ENCODE measurements around the gene RPS6KA5.
A peak's percentile ranks its signal among the peaks of the same experiment; 100 is the strongest.

The RPS6KA5 gene

DNA sequence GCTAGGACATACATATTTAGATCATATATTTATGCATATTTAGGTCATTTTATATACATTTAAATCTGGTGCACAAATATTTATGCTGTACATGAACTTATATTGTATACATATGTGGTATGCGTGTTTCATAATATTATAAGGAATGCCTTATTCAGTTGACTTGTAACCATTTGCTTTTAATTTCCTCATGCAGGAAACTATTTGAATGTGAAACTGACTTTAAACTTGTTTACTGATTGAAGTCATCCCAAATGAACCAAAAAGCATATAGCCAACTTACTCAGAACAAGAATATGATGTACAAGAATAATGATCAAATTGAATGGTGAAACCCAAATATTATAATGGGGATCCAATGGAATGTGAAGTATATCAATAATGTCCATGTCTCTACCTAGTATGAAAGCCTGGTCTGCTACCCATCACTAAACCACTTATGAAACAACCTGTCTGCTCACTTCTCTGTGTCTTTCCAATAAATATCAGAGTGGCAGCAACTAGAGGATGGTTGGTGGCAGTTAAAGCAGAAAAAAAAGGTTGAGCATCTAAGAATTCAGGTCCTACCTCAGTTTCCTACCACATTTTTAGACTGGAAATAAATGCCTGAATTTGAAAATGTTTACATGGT lies 38.3 kb downstream of the RPS6KA5 start:
- DNase-seq, result no peak

DNA sequence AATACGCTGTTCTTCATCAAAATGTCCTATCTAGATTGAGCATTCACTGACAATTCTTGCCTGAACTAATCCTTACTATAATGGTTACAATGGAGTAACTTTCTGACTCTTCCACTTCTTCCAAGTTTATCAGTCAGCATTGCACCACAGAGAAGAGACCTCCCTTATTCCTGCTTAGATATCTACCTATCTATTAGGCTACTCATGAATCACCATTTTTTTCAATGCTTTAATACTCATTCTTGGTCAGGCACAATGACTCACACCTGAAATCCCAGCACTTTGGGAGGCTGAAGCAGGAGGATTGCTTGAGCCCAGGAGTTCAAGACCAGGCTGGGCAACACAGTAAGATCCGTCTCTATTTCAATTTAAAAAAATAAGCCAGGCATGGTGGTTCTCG lies 39.3 kb downstream of the RPS6KA5 start:
- DNase-seq, result no peak

DNA sequence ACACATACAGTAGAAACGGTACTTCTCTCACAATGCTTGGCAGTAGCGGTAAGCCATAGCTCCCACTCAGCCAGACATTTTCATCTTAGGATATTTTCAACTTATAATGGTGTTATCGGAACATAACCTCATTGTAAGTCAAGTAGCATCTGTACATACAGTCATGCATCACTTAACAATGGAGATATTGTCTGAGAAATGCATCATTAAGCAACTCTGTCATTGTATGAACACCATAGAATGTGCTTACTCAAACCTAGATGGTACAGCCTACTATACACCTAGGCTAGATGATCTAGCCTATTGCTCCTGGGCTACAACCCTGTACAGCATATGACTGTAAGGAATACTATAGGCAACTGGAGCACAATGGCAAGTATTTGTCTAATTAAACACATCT lies 40.8 kb downstream of the RPS6KA5 start:
- DNase-seq, result no peak

DNA sequence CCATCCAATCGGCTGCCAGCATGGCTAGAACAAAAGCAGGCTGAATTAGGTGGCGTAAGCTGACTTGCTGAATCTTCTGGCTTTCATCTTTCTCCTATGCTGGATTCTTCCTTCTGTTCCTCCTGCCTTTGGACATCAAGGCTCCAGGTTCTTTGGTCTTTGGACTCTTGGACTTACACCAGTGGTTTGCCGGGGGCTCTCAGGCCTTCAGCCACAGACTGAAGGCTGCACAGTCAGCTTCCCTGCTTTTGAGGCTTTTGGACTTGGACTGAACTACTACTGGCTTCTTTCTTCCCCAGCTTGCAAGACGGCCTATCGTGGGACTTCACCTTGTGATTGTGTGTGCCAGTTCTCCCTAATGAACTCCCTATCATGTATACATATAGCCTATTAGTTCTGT lies 42.0 kb downstream of the RPS6KA5 start:
- DNase-seq, result no peak

DNA sequence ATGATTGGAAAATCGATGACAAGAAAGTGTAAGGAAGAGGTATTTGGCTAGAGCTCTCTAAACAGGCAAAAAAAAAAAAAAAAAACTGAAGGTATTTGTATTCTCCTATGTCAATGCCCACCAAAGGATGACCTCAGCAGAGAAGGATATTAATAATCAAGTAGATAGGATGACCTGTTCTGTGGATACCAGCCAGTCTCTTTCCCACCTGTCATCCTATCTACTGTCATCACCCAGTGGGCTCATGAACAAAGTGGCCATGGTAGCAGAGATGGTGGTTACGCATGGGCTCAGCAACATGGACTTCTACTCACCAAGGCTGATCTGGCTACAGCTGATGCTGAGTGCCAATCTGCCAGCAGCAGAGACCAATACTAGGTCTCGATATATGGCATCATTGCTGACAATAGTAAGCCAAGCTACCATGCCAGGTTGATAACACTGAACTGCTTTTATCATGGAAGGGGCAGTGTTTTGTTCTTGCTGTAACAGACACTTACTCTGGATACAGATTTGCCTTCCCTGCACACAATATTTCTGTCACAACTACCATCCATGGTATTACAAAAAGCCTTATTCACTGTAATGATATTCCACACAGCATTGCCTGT lies 43.5 kb downstream of the RPS6KA5 start:
- DNase-seq, result no peak

- no peak for DNase-seq
These were observed 45.0 kb downstream of the RPS6KA5 start for GRCh38 chr14:91015435-91015834.

DNA sequence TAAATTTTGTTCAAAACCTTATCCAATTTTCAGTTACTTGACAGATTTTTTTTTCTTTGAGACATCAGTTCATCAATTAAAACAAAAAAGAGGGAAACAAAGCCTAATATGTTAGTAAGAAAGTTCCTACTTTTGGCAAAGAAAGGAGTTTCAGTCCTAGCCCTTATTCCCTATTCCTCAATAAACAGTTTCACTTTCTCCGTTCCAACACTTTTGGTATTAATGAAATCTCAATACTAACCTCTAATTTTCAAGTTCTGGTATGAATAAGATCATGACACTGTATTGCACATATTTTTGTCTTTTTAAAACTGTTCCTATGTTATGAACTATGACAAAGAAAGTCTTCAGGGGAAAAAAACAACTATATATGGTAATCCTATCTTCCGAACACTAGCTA lies 48.4 kb downstream of the RPS6KA5 start:
- no peak for DNase-seq

- no peak for DNase-seq
These were observed 50.3 kb downstream of the RPS6KA5 start for GRCh38 chr14:91010153-91010533.

DNA sequence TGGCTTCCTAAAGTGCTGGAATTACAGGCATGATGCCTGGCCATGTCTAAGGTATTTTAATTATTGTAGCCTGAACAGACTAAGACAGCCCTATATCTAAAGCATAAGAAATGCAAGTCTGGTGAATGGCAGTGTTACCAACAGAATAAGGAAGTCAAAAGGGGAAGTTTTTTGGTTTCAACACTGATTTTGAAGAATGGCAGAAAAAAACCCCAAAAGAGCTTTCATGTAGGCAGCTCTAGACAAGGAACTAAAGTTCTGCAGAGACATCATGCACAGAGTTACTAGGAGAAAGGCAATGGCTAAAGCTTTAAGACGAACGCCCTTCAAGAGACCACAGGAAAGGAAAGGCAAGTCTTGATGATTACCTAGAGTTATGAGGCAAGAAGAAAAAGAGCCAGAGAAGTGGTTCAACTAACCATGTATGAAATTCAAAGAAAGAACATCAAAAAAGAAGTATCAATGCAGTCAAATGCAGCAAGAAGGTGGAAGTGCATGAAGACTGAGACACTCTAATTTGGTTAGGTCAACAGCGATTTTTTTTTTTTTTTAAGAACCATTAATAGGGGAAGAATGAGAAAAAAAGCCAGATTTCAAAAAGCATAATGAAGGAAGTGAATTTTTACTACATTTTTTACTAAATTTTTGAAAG lies 50.8 kb downstream of the RPS6KA5 start:
- peak; percentile 93 to 99 for DNase-seq

DNA sequence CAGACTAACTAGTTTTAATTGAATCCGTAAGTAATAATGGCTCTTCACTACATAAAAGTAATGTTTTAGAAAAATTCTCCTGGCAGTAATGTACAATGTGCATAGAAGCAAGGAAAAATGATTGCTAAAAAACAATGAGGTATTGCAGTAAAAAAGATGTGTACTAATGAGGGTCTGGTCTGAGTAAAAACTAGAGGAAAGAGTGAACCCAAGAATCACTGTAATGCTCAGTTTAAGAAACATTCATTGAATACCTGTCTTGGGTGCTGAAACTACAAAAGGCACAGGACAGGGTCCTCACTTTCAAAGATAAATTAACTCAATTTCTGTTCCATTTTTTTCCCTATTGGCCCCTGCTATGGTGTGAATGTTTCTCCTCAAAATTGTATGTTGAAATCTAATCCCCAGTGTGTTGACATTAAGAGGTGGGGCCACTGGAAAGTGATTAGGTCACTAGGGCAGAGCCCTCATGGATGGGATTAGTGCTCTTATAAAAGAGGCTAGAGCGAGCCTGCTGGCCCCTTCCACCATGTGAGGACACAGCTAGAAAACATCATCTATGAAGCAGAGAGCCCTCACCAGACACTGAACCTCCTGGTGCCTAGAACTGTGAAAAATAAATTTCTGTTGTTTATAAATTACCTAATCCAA lies 51.6 kb downstream of the RPS6KA5 start:
- peak in 1 of 2 experiments; percentile 28 for DNase-seq

DNA sequence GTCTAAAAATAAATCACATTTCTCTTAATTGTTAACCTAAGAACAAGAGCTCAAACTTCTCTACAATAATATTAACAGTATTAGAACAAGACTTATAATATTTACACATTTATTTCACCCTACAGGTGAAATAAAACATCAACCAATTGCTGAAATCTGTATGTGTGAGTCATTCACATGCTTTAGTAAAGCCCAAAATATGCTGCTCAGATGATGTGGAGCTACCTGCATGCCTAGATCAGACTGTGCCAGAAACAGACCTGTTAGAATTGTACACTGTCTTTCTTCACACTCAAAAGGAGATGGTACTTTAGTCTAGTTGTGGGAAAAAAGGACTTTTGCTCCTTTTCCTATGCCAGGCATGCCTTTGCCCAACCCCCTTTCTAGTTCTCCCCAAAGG lies 54.7 kb downstream of the RPS6KA5 start:
- no peak for DNase-seq

DNA sequence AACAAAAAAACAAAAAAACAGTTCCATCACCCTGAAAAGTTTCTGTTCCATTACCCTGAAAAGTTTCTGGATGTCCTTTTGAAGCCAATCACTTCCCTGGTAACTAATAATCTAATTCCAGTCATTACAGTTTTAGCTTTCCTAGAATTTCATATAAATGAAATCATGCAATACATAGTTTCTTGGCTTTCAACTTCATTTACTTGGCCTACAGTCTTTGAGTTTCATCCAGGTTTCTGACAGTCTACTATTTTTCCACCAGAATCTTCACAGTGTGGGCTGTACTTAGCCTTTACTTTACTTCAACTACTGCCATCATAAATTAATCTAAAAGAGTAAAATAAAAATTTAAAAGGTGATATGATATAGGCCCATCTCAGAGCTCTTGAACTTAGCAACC lies 55.5 kb downstream of the RPS6KA5 start:
- DNase-seq, result no peak

DNA sequence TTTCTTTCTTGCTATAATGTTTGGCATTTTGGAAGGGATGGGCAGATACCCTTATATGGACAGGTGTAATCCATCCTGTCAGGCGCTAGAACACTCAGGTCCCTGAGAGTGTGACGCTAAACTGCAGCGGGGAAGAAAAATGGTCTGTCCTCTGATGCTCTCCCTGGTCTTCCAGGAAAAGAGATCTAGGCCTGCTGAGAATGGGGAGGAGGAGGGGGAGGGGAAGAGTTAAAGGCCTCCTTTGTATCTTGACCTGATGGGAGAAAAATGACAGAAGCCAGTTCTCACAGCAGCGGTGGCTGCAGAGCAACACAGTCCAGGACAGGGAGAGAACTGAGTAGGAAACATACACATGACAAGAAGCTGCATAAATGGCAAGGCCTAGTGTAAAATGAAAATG lies 61.1 kb downstream of the RPS6KA5 start:
- no peak for DNase-seq

DNA sequence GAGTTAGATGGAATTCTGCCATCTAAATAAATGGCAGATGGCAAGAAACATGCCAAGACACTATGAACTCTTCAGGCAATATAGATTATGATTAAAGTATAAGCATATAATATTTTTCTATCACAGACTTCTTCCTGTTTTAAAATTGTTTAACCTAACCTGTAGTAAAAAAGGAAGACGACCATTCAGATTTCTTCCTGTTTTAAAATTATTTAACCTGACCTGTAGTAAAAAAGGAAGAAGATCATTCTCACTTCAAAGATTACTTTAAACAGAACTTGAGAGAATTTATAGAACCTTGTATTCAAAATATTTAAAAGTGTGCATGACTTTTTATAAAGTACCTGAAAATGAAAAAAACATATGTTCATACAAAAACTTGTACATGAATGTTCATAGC lies 63.5 kb downstream of the RPS6KA5 start:
- no peak for DNase-seq

- DNase-seq, result no peak
These were observed 64.7 kb downstream of the RPS6KA5 start for GRCh38 chr14:90995785-90996184.

DNA sequence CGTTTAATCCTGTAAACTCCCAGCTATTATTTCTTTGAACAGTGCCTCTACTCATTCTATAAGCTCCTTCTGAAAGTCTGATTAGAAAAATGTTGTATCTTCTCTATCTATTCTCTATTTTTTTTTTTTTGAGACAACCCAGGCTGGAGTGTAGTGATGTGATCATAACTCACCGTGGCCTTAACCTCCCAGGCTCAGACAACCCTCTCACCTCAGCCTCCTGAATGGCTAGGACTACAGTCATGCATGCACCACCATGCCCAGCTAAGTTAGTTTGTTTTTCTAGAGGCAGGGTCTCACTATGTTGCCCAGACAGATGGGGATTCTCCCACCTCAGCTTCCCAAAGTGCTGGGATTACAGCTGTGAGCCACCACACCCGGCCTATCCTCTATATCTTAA lies 66.6 kb downstream of the RPS6KA5 start:
- DNase-seq, result no peak

DNA sequence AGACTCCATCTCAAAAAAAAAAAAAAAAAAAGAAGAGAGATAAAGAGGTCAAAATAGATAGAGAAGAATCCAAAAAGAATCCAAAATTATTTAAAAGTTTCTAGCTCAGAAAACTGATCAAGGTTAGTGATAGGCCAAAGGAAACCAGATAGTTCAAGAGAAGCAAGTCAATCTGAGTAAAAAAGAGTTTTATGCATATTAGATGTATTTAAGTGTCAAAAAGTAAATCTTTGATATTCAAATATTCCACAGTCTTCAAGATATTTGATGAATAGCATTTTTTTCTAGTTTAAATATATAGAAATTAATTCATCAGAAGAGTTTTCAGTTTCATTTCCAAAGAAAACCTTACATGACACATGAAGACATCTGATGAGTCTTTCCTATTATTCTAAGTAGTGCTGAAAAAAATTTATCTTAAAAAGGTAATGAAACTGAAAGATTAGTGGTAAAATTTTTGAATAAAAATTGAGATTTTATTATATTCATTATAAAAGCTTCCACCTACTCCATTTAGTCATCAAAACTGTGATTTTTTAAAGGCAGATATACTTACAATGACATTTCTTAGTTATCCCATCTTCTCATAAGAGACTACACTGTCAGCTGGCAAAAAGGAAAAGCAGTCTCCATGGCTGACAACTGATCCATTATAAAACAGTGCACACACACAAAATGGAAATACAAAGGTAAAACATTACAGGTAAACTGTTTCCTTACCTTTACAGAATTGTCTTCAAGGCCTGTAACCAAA lies 68.6 kb downstream of the RPS6KA5 start:
- no peak for DNase-seq

DNA sequence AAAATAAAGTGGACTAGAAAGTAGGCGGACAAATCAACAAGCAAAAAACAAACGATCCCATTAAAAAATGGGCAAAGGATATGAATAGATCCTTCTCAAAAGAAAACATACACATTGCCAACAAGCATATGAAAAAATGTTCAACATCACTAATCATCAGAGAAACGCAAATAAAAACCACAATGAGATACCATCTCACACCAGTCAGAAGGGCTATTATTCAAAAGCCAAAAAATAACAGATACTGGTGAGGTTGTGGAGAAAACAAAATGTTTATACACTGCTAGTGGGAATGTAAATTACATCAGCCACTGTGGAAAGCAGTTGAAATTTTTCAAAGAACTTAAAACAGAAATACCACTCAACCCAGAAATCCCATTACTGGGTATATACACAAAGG lies 70.3 kb downstream of the RPS6KA5 start:
- DNase-seq, result no peak

DNA sequence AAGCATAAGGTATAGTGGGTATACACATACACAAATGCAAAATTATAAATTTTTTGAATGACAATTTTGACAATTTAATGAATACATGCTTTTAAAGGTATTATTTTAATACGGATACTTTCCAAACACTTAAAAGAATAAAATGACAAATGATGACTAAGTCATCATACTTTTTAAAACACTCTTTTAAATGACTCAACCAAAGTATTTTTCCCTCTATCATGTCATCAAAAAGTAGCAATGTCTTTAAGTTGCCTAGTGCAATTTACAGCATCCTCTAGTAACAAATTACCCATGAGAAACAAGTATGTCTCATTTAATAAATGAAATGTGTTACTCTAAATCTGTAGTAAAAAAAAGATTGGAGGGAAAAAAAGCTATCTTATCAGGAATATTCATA lies 73.3 kb downstream of the RPS6KA5 start:
- DNase-seq, result no peak

- DNase-seq, result no peak
These were observed 73.9 kb downstream of the RPS6KA5 start for GRCh38 chr14:90986510-90986909.

GRCh38 chr14:90985601-90986242 lies 74.7 kb downstream of the RPS6KA5 start:
- DNase-seq, result no peak

- no peak for DNase-seq
These were observed 76.9 kb downstream of the RPS6KA5 start for GRCh38 chr14:90983560-90983959.

- DNase-seq, result no peak
These were observed 78.8 kb downstream of the RPS6KA5 start for GRCh38 chr14:90981636-90982035.
